Measurements from ENCODE around the gene LMO2. TPM values are rescaled to one million over a fixed set of nuclear protein-coding genes. Genes with fewer than 3 reads are reported as not detected.
"Not testable (repeated sequence)": the region's sequence is repeated elsewhere in the genome, so short reads cannot be mapped to it uniquely, and the experiment has no call there.

The LMO2 gene
- total RNA-seq, 1 donor from 2014 or later = 2.5 TPM

DNA sequence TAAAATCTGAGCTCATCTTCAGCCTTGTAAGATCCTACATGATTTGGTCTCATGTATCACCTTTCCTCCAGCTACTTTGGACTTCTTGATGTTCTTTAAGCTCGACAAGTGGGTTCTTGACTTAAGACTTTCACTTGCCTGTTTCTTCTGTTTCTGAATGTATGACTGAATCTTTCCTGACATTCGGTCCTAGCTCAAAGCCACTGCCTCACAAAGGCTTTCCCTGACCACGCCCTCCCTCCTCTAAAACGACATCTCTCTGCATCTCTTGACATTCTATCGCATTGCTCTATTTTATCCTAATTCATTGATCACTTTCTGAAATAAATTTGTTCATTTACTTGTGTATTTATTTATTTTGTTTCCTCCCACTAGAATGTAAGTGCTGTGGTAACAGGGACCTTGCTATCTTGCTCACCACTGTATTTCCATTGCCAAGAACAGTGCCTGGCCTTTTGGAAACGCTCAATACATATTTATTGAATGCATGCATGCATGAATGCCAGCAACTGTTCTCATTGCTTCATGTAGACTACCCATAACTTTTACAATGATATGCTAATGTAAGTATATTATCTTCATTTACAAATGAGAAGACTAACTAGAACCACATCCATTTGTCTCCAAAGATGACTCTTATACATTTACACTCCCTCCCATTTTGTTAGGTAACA is 43.0 kb downstream of the LMO2 start:
- TF ChIP-seq, protein P1, sequence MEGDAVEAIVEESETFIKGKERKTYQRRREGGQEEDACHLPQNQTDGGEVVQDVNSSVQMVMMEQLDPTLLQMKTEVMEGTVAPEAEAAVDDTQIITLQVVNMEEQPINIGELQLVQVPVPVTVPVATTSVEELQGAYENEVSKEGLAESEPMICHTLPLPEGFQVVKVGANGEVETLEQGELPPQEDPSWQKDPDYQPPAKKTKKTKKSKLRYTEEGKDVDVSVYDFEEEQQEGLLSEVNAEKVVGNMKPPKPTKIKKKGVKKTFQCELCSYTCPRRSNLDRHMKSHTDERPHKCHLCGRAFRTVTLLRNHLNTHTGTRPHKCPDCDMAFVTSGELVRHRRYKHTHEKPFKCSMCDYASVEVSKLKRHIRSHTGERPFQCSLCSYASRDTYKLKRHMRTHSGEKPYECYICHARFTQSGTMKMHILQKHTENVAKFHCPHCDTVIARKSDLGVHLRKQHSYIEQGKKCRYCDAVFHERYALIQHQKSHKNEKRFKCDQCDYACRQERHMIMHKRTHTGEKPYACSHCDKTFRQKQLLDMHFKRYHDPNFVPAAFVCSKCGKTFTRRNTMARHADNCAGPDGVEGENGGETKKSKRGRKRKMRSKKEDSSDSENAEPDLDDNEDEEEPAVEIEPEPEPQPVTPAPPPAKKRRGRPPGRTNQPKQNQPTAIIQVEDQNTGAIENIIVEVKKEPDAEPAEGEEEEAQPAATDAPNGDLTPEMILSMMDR (IDR thresholded peaks at IDR 0.05; ENCODE audit: insufficient read depth, low read length, poor library complexity, severe bottlenecking) = no peak
- H3K36me3 ChIP-seq (ENCODE audit: control insufficient read depth, insufficient read depth, low read length) = no peaks in the 10 kb centered on the region
- no peak overlapping the region for H3K4me3 ChIP-seq (ENCODE audit: low read depth, low read length)
- DNase-seq (ENCODE audit: low read depth) = no peak
- H3K27me3 ChIP-seq (ENCODE audit: control insufficient read depth, insufficient read depth, low read length) = peaks cover 5% of the 10 kb centered on the region

DNA sequence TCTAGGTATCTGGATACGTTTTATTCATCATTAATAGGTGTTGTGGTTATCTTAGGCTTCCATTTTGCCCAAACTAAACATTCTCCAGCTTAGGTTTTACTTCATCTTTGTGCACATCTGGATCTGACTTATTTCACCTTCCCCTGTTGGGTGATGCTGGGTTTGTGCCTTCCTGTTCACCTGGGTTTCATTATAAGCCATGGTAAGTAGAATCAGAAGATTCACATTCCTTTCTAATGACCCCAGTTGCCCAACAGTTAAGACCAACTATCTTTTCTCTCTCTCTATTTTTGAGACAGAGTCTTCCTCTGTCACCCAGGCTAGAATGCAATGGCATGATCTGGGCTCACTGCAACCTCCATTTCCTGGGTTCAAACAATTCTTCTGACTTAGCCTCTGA is 44.6 kb downstream of the LMO2 start:
- no peak overlapping the region for H3K4me3 ChIP-seq (ENCODE audit: low read depth, low read length)
- TF ChIP-seq, protein P1 (IDR thresholded peaks at IDR 0.05; ENCODE audit: insufficient read depth, low read length, poor library complexity, severe bottlenecking) = no peak
- DNase-seq (ENCODE audit: low read depth) = no peak
- H3K36me3 ChIP-seq (ENCODE audit: control insufficient read depth, insufficient read depth, low read length) = no peaks in the 10 kb centered on the region
- peaks cover 9% of the 10 kb centered on the region for H3K27me3 ChIP-seq (ENCODE audit: control insufficient read depth, insufficient read depth, low read length)

DNA sequence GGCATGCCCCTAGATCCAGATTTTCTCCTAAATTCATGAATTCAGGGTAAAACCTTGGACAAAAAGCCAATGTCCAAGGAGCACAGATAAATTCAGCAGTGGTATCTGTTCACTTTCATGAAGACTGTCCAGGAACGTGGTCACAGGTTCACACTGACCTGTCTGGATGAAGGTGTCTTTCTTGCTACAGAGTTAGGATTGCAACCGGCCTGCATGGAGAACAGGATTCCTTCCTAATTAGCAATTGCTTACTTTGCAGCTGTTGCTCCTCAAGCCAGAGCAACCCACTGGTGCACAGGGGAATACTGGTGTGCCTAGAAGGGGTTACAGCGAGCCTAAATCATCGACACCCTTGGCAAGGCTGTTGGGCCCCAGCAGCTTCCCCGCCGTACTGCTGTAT is 47.6 kb downstream of the LMO2 start:
- H3K36me3 ChIP-seq (ENCODE audit: control insufficient read depth, insufficient read depth, low read length) = no peaks in the 10 kb centered on the region
- no peak overlapping the region for H3K4me3 ChIP-seq (ENCODE audit: low read depth, low read length)
- H3K27me3 ChIP-seq (ENCODE audit: control insufficient read depth, insufficient read depth, low read length) = peaks cover 13% of the 10 kb centered on the region
- TF ChIP-seq, protein P1 (IDR thresholded peaks at IDR 0.05; ENCODE audit: insufficient read depth, low read length, poor library complexity, severe bottlenecking) = no peak
- no peak for DNase-seq (ENCODE audit: low read depth)

DNA sequence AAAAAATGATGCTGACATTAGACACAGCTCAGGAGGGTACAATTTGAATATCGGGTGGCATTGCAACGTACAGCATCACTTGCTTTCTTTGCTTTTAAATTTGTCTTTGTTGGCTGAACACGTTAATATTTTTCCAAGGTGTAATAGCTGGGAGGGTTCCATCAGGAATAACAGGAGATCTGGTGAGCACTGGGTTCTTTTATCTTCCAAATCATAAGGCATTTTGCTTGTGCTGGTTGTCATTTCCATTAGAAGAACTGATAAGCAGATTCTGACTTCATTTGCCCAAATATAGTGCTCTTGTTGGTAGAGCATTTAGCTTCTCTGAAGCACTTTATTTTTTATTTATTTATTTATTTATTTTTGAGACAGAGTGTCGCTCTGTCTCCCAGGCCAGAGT is 48.9 kb downstream of the LMO2 start:
- no peak for DNase-seq (ENCODE audit: low read depth)
- no peak overlapping the region for H3K4me3 ChIP-seq (ENCODE audit: low read depth, low read length)
- no peaks in the 10 kb centered on the region for H3K36me3 ChIP-seq (ENCODE audit: control insufficient read depth, insufficient read depth, low read length)
- H3K27me3 ChIP-seq (ENCODE audit: control insufficient read depth, insufficient read depth, low read length) = peaks cover 13% of the 10 kb centered on the region
- TF ChIP-seq, protein P1 (IDR thresholded peaks at IDR 0.05; ENCODE audit: insufficient read depth, low read length, poor library complexity, severe bottlenecking) = no peak

DNA sequence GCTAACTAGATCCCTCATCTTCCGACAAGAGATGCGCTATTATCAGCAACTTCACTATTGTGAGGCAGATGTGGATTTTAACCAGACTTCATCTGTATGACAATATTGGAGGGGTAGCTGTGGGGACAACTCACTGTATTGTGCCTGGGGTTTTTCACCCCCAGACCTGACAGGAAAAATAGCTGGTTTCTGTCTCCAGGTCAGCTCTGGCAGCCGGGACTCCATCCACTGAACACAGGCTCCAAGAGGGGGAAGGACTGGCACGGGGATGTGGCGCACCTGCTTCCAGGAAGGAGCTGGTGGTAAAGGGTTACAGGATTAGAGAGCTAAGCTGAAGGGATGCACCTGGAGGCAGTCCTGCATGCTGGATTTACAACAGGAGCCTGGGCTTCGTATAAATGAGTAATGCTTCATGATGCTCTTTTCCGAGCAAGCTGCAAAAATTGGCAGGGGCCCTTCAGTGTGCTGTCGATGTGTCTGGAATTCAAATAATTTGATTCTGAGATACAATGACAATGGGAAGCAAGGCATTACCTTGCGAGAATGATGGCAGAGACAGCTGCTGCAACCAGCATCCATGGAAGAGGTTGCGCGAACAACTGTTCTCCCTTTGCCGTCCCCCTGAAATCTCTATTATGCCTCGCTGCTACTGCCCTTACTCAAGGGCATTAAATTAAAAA is 49.5 kb downstream of the LMO2 start:
- peaks cover 13% of the 10 kb centered on the region for H3K27me3 ChIP-seq (ENCODE audit: control insufficient read depth, insufficient read depth, low read length)
- TF ChIP-seq, protein P1 (IDR thresholded peaks at IDR 0.05; ENCODE audit: insufficient read depth, low read length, poor library complexity, severe bottlenecking) = no peak
- no peak overlapping the region for H3K4me3 ChIP-seq (ENCODE audit: low read depth, low read length)
- DNase-seq (ENCODE audit: low read depth) = no peak
- H3K36me3 ChIP-seq (ENCODE audit: control insufficient read depth, insufficient read depth, low read length) = no peaks in the 10 kb centered on the region

DNA sequence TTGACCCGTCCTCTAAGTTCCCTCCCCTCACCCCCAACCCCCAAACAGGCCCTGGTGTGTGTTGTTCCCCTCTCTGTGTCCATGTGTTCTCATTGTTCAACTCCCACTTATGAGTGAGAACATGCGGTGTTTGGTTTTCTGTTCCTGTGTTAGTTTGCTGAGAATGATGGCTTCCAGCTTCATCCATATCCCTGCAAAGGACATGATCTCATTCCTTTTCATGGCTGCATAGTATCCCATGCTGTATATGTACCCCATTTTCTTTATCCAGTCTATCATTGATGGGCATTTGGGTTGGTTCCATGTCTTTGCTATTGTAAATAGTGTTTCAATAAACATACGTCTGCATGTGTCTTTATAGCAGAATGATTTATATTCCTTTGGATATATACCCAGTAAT is 53.6 kb downstream of the LMO2 start:
- H3K4me3 ChIP-seq (ENCODE audit: low read depth, low read length); H3K36me3 ChIP-seq (ENCODE audit: control insufficient read depth, insufficient read depth, low read length); DNase-seq (ENCODE audit: low read depth): not testable (repeated sequence)

DNA sequence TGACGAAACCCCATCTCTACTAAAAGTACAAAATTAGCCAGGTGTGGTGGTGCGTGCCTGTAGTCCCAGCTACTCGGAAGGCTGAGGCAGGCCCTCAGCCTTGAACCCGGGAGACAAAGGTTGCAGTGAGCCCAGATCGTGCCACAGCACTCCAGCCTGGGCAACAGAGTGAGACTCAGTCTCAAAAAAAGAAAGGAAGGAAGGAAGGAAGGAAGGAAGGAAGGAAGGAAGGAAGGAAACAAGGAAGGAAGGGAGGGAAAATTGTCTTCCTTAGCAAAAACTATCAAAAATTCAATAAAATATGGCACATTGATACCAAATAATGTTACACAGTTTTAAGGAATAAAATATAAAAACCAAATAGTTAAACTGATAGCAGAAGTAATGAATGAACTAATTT is 54.5 kb downstream of the LMO2 start:
- peaks cover 10% of the 10 kb centered on the region for H3K27me3 ChIP-seq (ENCODE audit: control insufficient read depth, insufficient read depth, low read length)
- not testable (repeated sequence) for H3K36me3 ChIP-seq (ENCODE audit: control insufficient read depth, insufficient read depth, low read length); DNase-seq (ENCODE audit: low read depth); H3K4me3 ChIP-seq (ENCODE audit: low read depth, low read length)

More for the DNA sequence above, 53.6 kb downstream of the LMO2 start:
- peaks cover 14% of the 10 kb centered on the region for H3K27me3 ChIP-seq (ENCODE audit: control insufficient read depth, insufficient read depth, low read length)

Data from kidney epithelial cell (primary cell).